GM21526 (cell line): ENCODE data around the gene ZMYM5.
"Not testable (repeated sequence)": the region's sequence is repeated elsewhere in the genome, so short reads cannot be mapped to it uniquely, and the experiment has no call there.

ENCODE experiments used
- ATAC-seq: cut with Tn5 transposase; IDR thresholded peaks from one replicate; pipeline ENCODE4 v1.9.1; 2021; ENCODE audit warnings: moderate library complexity; ENCODE audit not compliant: unreplicated experiment, low FRiP score

The ZMYM5 gene

GRCh38 chr13:19863323-19864023 lies at the start of gene ZMYM5:
TSS of gene ZMYM5 (minus strand) at chr13:19863649. CDS start at chr13:19852180, 11,469 bp downstream.
- ATAC-seq = peak; percentile 80

GRCh38 chr13:19910336-19911072 lies 47.1 kb upstream of the ZMYM5 start:
- no peak for ATAC-seq

- ATAC-seq = no peak
Observed at GRCh38 chr13:19908350-19908986, 45.0 kb upstream of the ZMYM5 start.

- not testable (repeated sequence) for ATAC-seq
Observed at GRCh38 chr13:19905487-19906195, 42.2 kb upstream of the ZMYM5 start.

- no peak for ATAC-seq
Observed at GRCh38 chr13:19890030-19890429, 26.6 kb upstream of the ZMYM5 start.

GRCh38 chr13:19888799-19889198 lies 25.4 kb upstream of the ZMYM5 start:
- no peak for ATAC-seq

- ATAC-seq = no peak
Observed at GRCh38 chr13:19882231-19882630, 18.8 kb upstream of the ZMYM5 start.

GRCh38 chr13:19881641-19882040 lies 18.2 kb upstream of the ZMYM5 start:
- no peak for ATAC-seq

GRCh38 chr13:19864746-19865309 lies 1.4 kb upstream of the ZMYM5 start:
- peak; percentile 13 for ATAC-seq

GRCh38 chr13:19864024-19864745 lies 736 bp upstream of the ZMYM5 start:
- ATAC-seq = peak; percentile 25

- peak; percentile 4 for ATAC-seq
Observed at GRCh38 chr13:19862481-19863313, 752 bp downstream of the ZMYM5 start.

- ATAC-seq = no peak
Observed at GRCh38 chr13:19861762-19862161, 1.7 kb downstream of the ZMYM5 start.

- no peak for ATAC-seq
Observed at GRCh38 chr13:19860884-19861655, 2.4 kb downstream of the ZMYM5 start.

GRCh38 chr13:19857637-19858036 lies 5.8 kb downstream of the ZMYM5 start:
- ATAC-seq = not testable (repeated sequence)

- no peak for ATAC-seq
Observed at GRCh38 chr13:19852766-19853165, 10.7 kb downstream of the ZMYM5 start.

GRCh38 chr13:19845758-19846157 lies 17.7 kb downstream of the ZMYM5 start:
- ATAC-seq = no peak

- ATAC-seq = no peak
Observed at GRCh38 chr13:19838865-19839275, 24.6 kb downstream of the ZMYM5 start.

- ATAC-seq = no peak
Observed at GRCh38 chr13:19836472-19836871, 27.0 kb downstream of the ZMYM5 start.
